Fibroblast of pulmonary artery (primary cell): ENCODE results near the gene SHCBP1L.

Experiments used
- DNase-seq: peaks from one replicate; pipeline ENCODE4 v3.0.0-alpha.2; 2010; ENCODE audit warnings: low read depth
- H3K4me3 ChIP-seq: replicated peaks from 2 replicates; pipeline ENCODE4 v1.5.1; 2011; ENCODE audit warnings: low read depth, mild to moderate bottlenecking, control low read depth, low read length, moderate library complexity
- CTCF ChIP-seq: IDR thresholded peaks from 2 replicates; pipeline ENCODE4 v1.5.1; 2011; ENCODE audit warnings: mild to moderate bottlenecking, control low read depth, low read length, inconsistent platforms; ENCODE audit errors: missing control alignments

SHCBP1L gene

GRCh38 chr1:182974506-182975191, 21.7 kb upstream of the SHCBP1L start:
- no peak for TF ChIP-seq CTCF
- no peak for DNase-seq
- H3K4me3 ChIP-seq, result no peak overlapping the region

DNA sequence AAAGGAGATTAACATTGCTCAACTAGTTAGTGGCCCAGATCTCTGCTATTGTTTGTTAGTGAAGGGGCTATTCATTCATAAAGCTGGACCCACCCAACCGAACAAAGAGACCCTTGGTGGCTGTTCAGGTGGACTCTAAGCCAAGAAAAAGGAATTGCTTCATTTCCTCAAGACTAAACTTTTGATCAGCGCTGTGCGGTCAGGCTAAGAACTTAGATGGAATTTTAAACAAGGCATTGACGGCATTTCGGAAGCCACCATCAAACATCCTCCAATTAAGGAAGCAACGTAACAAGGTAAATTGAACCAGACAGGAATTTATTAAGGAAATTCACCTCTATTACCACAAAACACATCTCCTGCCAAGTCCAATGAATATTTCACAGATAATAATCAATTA, 19.9 kb upstream of the SHCBP1L start:
- no peak overlapping the region for H3K4me3 ChIP-seq
- no peak for DNase-seq
- TF ChIP-seq CTCF, result no peak

- DNase-seq, result no peak
- no peak overlapping the region for H3K4me3 ChIP-seq
- no peak for TF ChIP-seq CTCF
Observed at GRCh38 chr1:182972231-182972630, 19.3 kb upstream of the SHCBP1L start.

DNA sequence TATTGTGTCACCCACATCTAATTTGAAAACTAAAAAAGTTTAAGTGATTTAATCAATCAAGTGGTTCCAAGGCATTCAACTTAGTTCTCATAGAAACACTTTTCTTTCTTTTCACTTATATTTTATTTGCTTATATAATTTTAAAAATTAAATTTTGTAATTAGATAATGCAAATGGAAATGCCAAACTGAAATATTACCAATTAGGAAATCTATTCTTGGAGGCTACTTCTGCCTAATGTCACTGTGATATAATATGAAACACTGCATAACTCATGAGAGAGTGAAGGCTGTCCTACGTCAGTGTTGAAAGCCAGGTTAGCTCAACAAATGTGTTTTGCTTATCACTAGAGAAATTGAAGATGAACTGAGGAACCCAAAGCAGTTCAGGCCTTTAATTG, 18.3 kb upstream of the SHCBP1L start:
- DNase-seq, result no peak
- no peak overlapping the region for H3K4me3 ChIP-seq
- TF ChIP-seq CTCF, result no peak

DNA sequence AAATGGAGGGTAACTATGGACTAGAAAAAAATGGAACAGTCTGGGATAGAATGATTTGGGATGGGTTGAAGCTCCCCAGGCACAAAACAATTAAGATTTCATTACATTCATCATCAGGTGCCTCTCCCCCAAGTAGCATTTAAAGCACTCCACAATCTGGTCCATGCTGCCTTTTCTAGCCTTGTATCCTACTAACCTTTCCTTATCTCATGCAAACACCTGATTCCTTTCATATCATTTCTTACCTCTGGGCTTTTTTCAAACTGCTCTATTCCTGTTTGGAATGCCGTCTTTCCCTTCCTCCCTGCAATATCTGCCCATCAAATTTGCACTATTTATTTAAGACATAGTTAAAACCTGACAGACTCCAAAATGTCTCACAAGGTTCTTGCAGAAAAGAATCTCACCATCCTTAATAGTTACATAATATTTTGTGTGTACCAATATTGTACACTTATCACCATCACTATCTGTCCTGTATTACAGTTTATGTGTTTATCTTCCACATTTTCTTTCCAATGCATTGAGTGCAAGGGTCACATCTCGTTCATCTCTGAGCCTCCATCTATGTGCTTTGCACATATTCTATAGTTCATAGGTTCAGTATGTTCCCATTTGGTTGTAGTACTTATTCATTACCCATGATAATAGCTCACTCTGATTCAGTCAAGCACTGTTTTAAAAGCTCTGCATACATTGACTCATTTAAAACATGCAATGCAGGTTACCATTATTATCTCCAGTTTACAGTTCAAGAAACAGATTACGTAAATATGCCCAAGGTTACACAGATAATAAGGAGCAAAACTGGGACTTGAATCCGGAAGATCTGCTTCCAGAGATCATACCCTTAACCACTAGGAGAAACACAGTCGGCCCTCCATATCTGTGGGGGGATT, 16.1 kb upstream of the SHCBP1L start:
- no peak for DNase-seq
- no peak for TF ChIP-seq CTCF
- H3K4me3 ChIP-seq, result no peak overlapping the region

- peak; percentile 10 for DNase-seq
- H3K4me3 ChIP-seq, result no peak overlapping the region
- TF ChIP-seq CTCF, result no peak
Observed at GRCh38 chr1:182968151-182968741, 15.3 kb upstream of the SHCBP1L start.
